Peyer's patch (tissue), 4 donors: ENCODE results near the gene TBX15.

Experiments
- CTCF ChIP-seq, 6 experiments: fragments of 450-650 bp in 4 of 6; fragments of 200-600 bp in 2 of 6; sonication (generic) in 1 of 6; IDR thresholded peaks; one replicate each; pipeline ENCODE4 v1.5.1; 2017 to 2019; ENCODE audit warnings: antibody characterized with exemption in 6 of 6, mild to moderate bottlenecking in 3 of 6, moderate library complexity in 1 of 6
- POLR2A ChIP-seq, 2 donors: fragments of 450-650 bp; IDR thresholded peaks; one replicate each; pipeline ENCODE4 v1.5.1; 2017; ENCODE audit warnings: antibody characterized with exemption in 2 of 2, mild to moderate bottlenecking in 2 of 2, moderate library complexity in 2 of 2

- TF ChIP-seq CTCF (IDR thresholded peaks at IDR 0.05) (no peak), POLR2A (IDR thresholded peaks at IDR 0.05) (no peak)
These were observed 3.3 kb upstream of the TBX15 start for GRCh38 chr1:118991448-118991847.
